ENCODE measurements around the gene LBHD2. TPM values are rescaled to one million over a fixed set of nuclear protein-coding genes. Genes with fewer than 3 reads are reported as not detected.
A peak's percentile ranks its signal among the peaks of the same experiment; 100 is the strongest.

The LBHD2 gene
- total and polyA plus RNA-seq, 4 donors, result not detected

- H3K4me1 ChIP-seq (ENCODE audit: control insufficient read depth in 1 of 2, insufficient read depth in 2 of 2, low read length in 2 of 2), result no peaks in the 10 kb centered on the region
- peak; percentile 76 to 87 for DNase-seq
- intact Hi-C loops (cut with DNase I), result no loop called here
Observed at GRCh38 chr14:103123634-103124500, 39.9 kb downstream of the LBHD2 start.

GRCh38 chr14:103124501-103125001 is 40.5 kb downstream of the LBHD2 start:
- Histone ChIP-seq H3K4me1 (ENCODE audit: control insufficient read depth in 1 of 2, insufficient read depth in 2 of 2, low read length in 2 of 2) (no peaks in the 10 kb centered on the region), H3K9me3 (ENCODE audit: control insufficient read depth, low read length) (no peaks in the 10 kb centered on the region), H3K4me3 (ENCODE audit: low read length in 2 of 2) (no peak overlapping the region), H3K36me3 (ENCODE audit: control insufficient read depth in 1 of 2, insufficient read depth in 2 of 2, low read length in 1 of 2) (no peaks in the 10 kb centered on the region), H3K27me3 (ENCODE audit: control insufficient read depth in 1 of 2, insufficient read depth in 2 of 2, low read length in 1 of 2) (no peaks in the 10 kb centered on the region), H3K27ac (ENCODE audit: low read depth in 1 of 2, low read length in 2 of 2) (no peak overlapping the region)
- WGBS, 2 donors, result 94 to 98% methylated on average over 4 to 5 of the region's 5 CpGs
- peak in 1 of 2 donors; percentile 57 for DNase-seq
- ATAC-seq (ENCODE audit: low FRiP score), result no peak
- intact Hi-C loops (cut with DNase I), result no loop called here

More at GRCh38 chr14:103123634-103124500, 39.9 kb downstream of the LBHD2 start:
- whole genome bisulfite sequencing, 2 donors, result 29 to 31% methylated on average over 42 to 48 of the region's 48 CpGs
- no peak overlapping the region for H3K27ac ChIP-seq (ENCODE audit: low read depth in 1 of 2, low read length in 2 of 2)
- no peaks in the 10 kb centered on the region for H3K36me3 ChIP-seq (ENCODE audit: control insufficient read depth in 1 of 2, insufficient read depth in 2 of 2, low read length in 1 of 2)
- H3K9me3 ChIP-seq (ENCODE audit: control insufficient read depth, low read length), result no peaks in the 10 kb centered on the region
- ATAC-seq (ENCODE audit: low FRiP score), result no peak
- no peaks in the 10 kb centered on the region for H3K27me3 ChIP-seq (ENCODE audit: control insufficient read depth in 1 of 2, insufficient read depth in 2 of 2, low read length in 1 of 2)
- peak overlapping the region; percentile 28 for H3K4me3 ChIP-seq (ENCODE audit: low read length in 2 of 2)

- Histone ChIP-seq H3K4me3 (ENCODE audit: low read length in 2 of 2) (no peak overlapping the region), H3K27me3 (ENCODE audit: control insufficient read depth in 1 of 2, insufficient read depth in 2 of 2, low read length in 1 of 2) (no peaks in the 10 kb centered on the region), H3K9me3 (ENCODE audit: control insufficient read depth, low read length) (no peaks in the 10 kb centered on the region), H3K27ac (ENCODE audit: low read depth in 1 of 2, low read length in 2 of 2) (no peak overlapping the region), H3K4me1 (ENCODE audit: control insufficient read depth in 1 of 2, insufficient read depth in 2 of 2, low read length in 2 of 2) (no peaks in the 10 kb centered on the region), H3K36me3 (ENCODE audit: control insufficient read depth in 1 of 2, insufficient read depth in 2 of 2, low read length in 1 of 2) (no peaks in the 10 kb centered on the region)
- intact Hi-C loops (cut with DNase I), result no loop called here
- WGBS, 2 donors, result 95% methylated on average over 13 of the region's 13 CpGs
- ATAC-seq (ENCODE audit: low FRiP score) (no peak), DNase-seq (peak; percentile 12 to 45)
Observed at GRCh38 chr14:103125098-103126070, 41.4 kb downstream of the LBHD2 start.

GRCh38 chr14:103126088-103126872 is 42.3 kb downstream of the LBHD2 start:
- DNase-seq (peak; percentile 41 to 73), ATAC-seq (ENCODE audit: low FRiP score) (no peak)
- Histone ChIP-seq H3K27me3 (ENCODE audit: control insufficient read depth in 1 of 2, insufficient read depth in 2 of 2, low read length in 1 of 2) (no peaks in the 10 kb centered on the region), H3K4me3 (ENCODE audit: low read length in 2 of 2) (no peak overlapping the region), H3K9me3 (ENCODE audit: control insufficient read depth, low read length) (no peaks in the 10 kb centered on the region), H3K36me3 (ENCODE audit: control insufficient read depth in 1 of 2, insufficient read depth in 2 of 2, low read length in 1 of 2) (no peaks in the 10 kb centered on the region), H3K4me1 (ENCODE audit: control insufficient read depth in 1 of 2, insufficient read depth in 2 of 2, low read length in 2 of 2) (no peaks in the 10 kb centered on the region), H3K27ac (ENCODE audit: low read depth in 1 of 2, low read length in 2 of 2) (no peak overlapping the region)
- intact Hi-C loops (cut with DNase I), result no loop called here
- 67 to 70% methylated on average over 22 of the region's 22 CpGs for WGBS, 2 donors

GRCh38 chr14:103126873-103127304 is 42.9 kb downstream of the LBHD2 start:
- no peaks in the 10 kb centered on the region for H3K27me3 ChIP-seq (ENCODE audit: control insufficient read depth in 1 of 2, insufficient read depth in 2 of 2, low read length in 1 of 2)
- no peak overlapping the region for H3K4me3 ChIP-seq (ENCODE audit: low read length in 2 of 2)
- H3K4me1 ChIP-seq (ENCODE audit: control insufficient read depth in 1 of 2, insufficient read depth in 2 of 2, low read length in 2 of 2), result no peaks in the 10 kb centered on the region
- H3K36me3 ChIP-seq (ENCODE audit: control insufficient read depth in 1 of 2, insufficient read depth in 2 of 2, low read length in 1 of 2), result no peaks in the 10 kb centered on the region
- 0 to 8% methylated on average over 22 to 62 of the region's 62 CpGs for WGBS, 2 donors
- ATAC-seq (ENCODE audit: low FRiP score) (no peak), DNase-seq (peak; percentile 49 to 79)
- no peaks in the 10 kb centered on the region for H3K9me3 ChIP-seq (ENCODE audit: control insufficient read depth, low read length)
- intact Hi-C loops (cut with DNase I), result no loop called here
- H3K27ac ChIP-seq (ENCODE audit: low read depth in 1 of 2, low read length in 2 of 2), result no peak overlapping the region

- intact Hi-C loops (cut with DNase I), result no loop called here
- ATAC-seq (ENCODE audit: low FRiP score), result no peak
- no peaks in the 10 kb centered on the region for H3K9me3 ChIP-seq (ENCODE audit: control insufficient read depth, low read length)
- DNase-seq, result peak in 1 of 2 donors; percentile 71
- H3K36me3 ChIP-seq (ENCODE audit: control insufficient read depth in 1 of 2, insufficient read depth in 2 of 2, low read length in 1 of 2), result no peaks in the 10 kb centered on the region
- no peaks in the 10 kb centered on the region for H3K4me1 ChIP-seq (ENCODE audit: control insufficient read depth in 1 of 2, insufficient read depth in 2 of 2, low read length in 2 of 2)
- no peak overlapping the region for H3K4me3 ChIP-seq (ENCODE audit: low read length in 2 of 2)
- 37 to 40% methylated on average over 33 to 39 of the region's 39 CpGs for WGBS, 2 donors
- no peak overlapping the region for H3K27ac ChIP-seq (ENCODE audit: low read depth in 1 of 2, low read length in 2 of 2)
- H3K27me3 ChIP-seq (ENCODE audit: control insufficient read depth in 1 of 2, insufficient read depth in 2 of 2, low read length in 1 of 2), result no peaks in the 10 kb centered on the region
Observed at GRCh38 chr14:103127356-103127755, 43.3 kb downstream of the LBHD2 start.

- Histone ChIP-seq H3K36me3 (ENCODE audit: control insufficient read depth in 1 of 2, insufficient read depth in 2 of 2, low read length in 1 of 2) (no peaks in the 10 kb centered on the region), H3K4me3 (ENCODE audit: low read length in 2 of 2) (no peak overlapping the region), H3K9me3 (ENCODE audit: control insufficient read depth, low read length) (no peaks in the 10 kb centered on the region), H3K4me1 (ENCODE audit: control insufficient read depth in 1 of 2, insufficient read depth in 2 of 2, low read length in 2 of 2) (no peaks in the 10 kb centered on the region), H3K27me3 (ENCODE audit: control insufficient read depth in 1 of 2, insufficient read depth in 2 of 2, low read length in 1 of 2) (no peaks in the 10 kb centered on the region), H3K27ac (ENCODE audit: low read depth in 1 of 2, low read length in 2 of 2) (no peak overlapping the region)
- peak; percentile 41 to 75 for DNase-seq
- 95 to 96% methylated on average over 16 of the region's 16 CpGs for WGBS, 2 donors
- intact Hi-C loops (cut with DNase I), result no loop called here
- no peak for ATAC-seq (ENCODE audit: low FRiP score)
Observed at GRCh38 chr14:103127861-103128598, 44.0 kb downstream of the LBHD2 start.
